Measurements from ENCODE around the gene TRIO. TPM values are rescaled to one million over a fixed set of nuclear protein-coding genes. Genes with fewer than 3 reads are reported as not detected.

The TRIO gene
- total RNA-seq, 6 experiments from 2014 or later = 167 to 219 (median 190) TPM

DNA sequence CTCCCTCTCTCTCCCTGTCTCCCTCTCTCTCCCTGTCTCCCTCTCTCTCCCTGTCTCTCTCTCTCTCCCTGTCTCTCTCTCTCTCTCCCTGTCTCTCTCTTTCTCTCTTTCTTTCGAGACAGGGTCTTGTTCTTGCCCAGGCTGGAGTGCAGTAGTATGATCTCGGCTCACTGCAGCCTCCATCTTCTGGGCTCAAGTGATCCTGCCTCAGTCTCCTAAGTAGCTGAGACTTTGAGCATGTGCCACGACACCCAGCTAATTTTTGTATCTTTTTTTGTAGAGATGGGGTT lies 14.3 kb downstream of the TRIO start:
- Mint-ChIP-seq H3K27me3 (ENCODE audit: insufficient read depth) (peaks cover 2% of the 10 kb centered on the region), H3K36me3 (ENCODE audit: low read depth) (peaks cover 31% of the 10 kb centered on the region), H3K4me1 (ENCODE audit: low read depth) (peaks cover 36% of the 10 kb centered on the region), H3K4me3 (no peak overlapping the region; the same call in 1 of the 2 replicates), H3K27ac (no peak overlapping the region), H3K9me3 (no peaks in the 10 kb centered on the region)
- no peak for TF ChIP-seq CTCF (IDR thresholded peaks at IDR 0.05)
- DNase-seq = no peak

DNA sequence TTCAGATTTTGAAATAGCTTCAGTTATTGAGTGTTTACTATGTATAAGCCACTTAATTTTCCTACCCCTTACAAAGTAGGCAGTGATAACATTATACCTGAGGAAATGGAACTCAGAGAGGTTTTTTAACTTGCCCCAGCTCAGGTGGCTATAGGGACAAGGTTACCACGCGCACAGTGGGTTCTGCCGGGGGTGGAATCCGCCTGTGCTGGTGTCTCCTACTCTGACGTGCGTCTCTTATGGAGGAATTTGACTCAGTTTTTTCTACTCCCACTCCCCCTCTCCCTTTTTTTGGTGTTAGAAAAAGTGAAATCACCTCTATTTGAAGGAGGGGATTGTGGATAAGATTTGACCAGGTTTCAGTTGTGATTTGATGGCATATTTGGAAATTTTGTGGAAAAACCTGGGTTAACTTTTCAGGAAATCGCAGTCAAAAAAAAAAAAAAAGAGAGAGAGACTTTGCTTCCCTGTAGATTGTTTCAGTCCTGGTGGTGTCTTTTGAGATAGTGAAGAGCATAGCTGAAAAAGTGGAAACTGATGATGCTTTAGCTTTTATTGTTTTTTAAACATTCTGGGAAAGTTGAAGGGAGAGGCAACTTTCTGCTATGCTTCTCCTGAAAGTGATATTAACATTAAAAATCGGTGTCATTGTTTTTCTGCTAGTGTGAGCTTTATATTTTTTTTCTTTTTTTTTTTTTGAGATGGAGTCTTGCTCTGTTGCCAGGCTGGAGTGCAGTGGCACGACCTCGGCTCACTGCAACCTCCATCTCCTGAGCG lies 15.9 kb downstream of the TRIO start:
- H3K36me3 Mint-ChIP-seq (ENCODE audit: low read depth) = peaks cover 46% of the 10 kb centered on the region
- no peak for DNase-seq
- peaks cover 12% of the 10 kb centered on the region for H3K9me3 Mint-ChIP-seq
- H3K4me1 Mint-ChIP-seq (ENCODE audit: low read depth) = peaks cover 53% of the 10 kb centered on the region
- peak overlapping the region; percentile 31; the same call in 1 of the 2 replicates for H3K4me3 Mint-ChIP-seq
- no peak for TF ChIP-seq CTCF (IDR thresholded peaks at IDR 0.05)
- H3K27me3 Mint-ChIP-seq (ENCODE audit: insufficient read depth) = peaks cover 2% of the 10 kb centered on the region
- H3K27ac Mint-ChIP-seq = peak overlapping the region; percentile 66; the same call in 1 of the 2 replicates

DNA sequence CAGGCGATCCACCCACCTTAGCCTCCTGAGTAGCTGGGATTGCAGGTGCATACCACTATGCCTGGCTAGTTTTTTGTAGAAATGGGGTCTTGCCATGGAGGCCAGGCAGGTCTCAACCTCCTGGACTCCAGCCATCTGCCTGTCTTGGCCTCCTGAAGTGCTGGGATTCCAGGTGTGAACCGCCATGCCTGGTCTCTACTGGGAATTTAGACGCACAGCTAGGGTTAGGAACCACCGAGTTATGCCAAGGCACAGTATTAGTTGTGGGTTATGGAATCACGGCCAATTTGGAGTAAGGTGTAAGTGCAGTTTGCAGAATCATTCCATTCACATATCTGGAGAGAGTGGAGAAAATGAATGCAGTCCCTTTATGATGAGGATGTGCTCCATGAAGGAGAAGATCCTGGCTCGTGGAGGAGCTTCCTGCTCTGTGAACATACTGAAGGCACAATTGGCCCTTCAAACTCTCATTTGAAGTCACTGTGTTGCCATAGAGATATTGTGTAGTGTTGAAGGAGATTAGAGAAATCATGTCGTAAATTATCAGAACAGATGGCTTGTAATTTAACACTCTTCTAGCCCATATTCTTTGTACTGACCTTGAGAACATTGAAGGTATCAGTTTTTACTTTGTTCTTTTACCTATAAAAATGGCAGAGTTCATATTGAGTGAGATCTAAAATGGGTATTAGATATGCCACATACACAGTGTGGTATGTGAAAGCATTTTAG lies 18.8 kb downstream of the TRIO start:
- TF ChIP-seq CTCF (IDR thresholded peaks at IDR 0.05) = no peak
- Mint-ChIP-seq H3K27me3 (ENCODE audit: insufficient read depth) (peaks cover 5% of the 10 kb centered on the region; the same call in 1 of the 2 replicates), H3K27ac (peak overlapping the region; percentile 69), H3K4me3 (no peak overlapping the region), H3K4me1 (ENCODE audit: low read depth) (peaks cover 82% of the 10 kb centered on the region), H3K36me3 (ENCODE audit: low read depth) (peaks cover 63% of the 10 kb centered on the region), H3K9me3 (peaks cover 25% of the 10 kb centered on the region)
- no peak for DNase-seq

DNA sequence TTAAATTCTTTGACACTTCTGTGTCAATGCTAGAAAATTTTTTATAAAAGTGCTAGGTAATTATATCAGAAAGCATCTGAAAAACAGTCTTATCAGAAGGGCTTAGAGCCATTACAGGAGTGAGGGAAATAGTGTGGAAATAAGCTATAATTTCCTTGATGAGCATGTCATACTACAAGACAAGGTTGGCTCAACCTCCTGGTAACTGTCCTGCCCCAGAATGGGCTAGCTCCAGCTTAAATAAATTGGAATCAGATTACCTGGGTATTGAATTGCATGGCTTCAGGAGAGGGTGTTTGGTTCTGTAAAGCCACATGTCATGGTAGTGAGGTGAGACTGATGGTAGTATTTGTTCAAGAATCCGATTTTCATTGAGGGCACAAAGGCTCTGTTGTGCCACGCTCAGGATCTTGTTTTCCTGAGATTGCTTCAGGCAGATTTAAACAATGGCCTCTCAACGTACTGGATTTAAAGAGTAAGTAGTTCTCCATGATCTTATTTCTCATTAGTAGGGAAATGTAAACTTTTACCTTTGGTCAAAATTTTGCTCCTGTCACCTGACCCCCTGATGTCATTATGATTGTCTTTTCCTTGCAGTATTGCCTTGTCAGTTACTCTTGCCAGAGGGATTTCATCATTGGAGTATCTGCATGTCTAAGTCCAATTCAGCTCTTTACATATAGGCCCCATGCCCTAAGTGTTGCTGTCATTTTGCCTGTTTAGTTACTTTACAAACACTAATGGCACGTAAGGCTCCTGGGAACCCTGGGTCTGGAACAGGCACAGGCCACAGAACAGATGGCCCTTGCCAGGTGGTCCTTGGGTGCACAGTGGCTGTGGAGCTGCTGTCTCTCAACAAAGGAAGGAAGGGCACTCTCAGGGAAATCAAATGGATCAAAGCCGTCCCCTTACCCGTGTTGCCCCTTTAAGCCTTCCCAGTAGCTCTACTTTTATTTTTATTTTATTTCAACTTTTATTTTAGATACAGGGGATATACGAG lies 21.3 kb downstream of the TRIO start:
- H3K4me3 Mint-ChIP-seq = no peak overlapping the region
- DNase-seq = no peak
- no peak for TF ChIP-seq CTCF (IDR thresholded peaks at IDR 0.05)
- peak overlapping the region; percentile 84 for H3K27ac Mint-ChIP-seq
- H3K36me3 Mint-ChIP-seq (ENCODE audit: low read depth) = peaks cover 74% of the 10 kb centered on the region
- peaks cover 25% of the 10 kb centered on the region for H3K9me3 Mint-ChIP-seq
- peaks cover 100% of the 10 kb centered on the region for H3K4me1 Mint-ChIP-seq (ENCODE audit: low read depth)
- H3K27me3 Mint-ChIP-seq (ENCODE audit: insufficient read depth) = peaks cover 5% of the 10 kb centered on the region; the same call in 1 of the 2 replicates

Measured in HFFc6 (cell line).